ENCODE results near the gene SPTSSB. TPM values are rescaled to one million over a fixed set of nuclear protein-coding genes. Genes with fewer than 3 reads are reported as not detected.

Gene SPTSSB
- total RNA-seq, 1 experiment from 2014 or later = 15.7 TPM

DNA sequence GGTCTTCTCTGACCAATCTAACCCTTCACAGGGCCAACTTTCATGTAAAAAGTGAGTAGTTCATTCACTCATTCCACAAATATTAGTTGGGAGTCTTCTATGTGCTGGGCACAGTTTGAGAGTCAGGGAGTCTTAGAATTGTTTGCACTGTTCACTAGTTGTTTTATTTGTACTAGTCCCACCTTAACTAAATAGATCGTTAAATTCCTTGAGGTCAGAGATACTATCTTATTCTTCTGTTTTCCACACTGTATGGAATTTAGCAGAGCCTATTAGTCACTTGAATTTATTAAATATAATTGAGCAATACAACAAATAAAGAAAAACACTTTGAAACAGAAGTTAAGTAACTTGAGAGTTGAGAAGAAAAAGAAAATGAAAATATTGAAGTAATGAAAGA is 40.8 kb upstream of the SPTSSB start (continued):
- TF ChIP-seq, protein P1, sequence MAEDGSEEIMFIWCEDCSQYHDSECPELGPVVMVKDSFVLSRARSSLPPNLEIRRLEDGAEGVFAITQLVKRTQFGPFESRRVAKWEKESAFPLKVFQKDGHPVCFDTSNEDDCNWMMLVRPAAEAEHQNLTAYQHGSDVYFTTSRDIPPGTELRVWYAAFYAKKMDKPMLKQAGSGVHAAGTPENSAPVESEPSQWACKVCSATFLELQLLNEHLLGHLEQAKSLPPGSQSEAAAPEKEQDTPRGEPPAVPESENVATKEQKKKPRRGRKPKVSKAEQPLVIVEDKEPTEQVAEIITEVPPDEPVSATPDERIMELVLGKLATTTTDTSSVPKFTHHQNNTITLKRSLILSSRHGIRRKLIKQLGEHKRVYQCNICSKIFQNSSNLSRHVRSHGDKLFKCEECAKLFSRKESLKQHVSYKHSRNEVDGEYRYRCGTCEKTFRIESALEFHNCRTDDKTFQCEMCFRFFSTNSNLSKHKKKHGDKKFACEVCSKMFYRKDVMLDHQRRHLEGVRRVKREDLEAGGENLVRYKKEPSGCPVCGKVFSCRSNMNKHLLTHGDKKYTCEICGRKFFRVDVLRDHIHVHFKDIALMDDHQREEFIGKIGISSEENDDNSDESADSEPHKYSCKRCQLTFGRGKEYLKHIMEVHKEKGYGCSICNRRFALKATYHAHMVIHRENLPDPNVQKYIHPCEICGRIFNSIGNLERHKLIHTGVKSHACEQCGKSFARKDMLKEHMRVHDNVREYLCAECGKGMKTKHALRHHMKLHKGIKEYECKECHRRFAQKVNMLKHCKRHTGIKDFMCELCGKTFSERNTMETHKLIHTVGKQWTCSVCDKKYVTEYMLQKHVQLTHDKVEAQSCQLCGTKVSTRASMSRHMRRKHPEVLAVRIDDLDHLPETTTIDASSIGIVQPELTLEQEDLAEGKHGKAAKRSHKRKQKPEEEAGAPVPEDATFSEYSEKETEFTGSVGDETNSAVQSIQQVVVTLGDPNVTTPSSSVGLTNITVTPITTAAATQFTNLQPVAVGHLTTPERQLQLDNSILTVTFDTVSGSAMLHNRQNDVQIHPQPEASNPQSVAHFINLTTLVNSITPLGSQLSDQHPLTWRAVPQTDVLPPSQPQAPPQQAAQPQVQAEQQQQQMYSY (CRISPR knock-in tag; IDR thresholded peaks at IDR 0.05) = no peak
- TF ChIP-seq FOXP4 (CRISPR knock-in tag; IDR thresholded peaks at IDR 0.05) = no peak
- no peak for TF ChIP-seq SP1 (CRISPR knock-in tag; conservative IDR thresholded peaks at IDR 0.05)

- POLR2A ChIA-PET = no interaction called here
- H3K4me1 Mint-ChIP-seq = peaks cover 46% of the 10 kb centered on the region
- CTCF ChIA-PET = interaction anchor here (1.0 kb wide), 1 partner anchor 135 kb away, joined by 7 read pairs; no protein-coding TSS in a partner anchor
These were observed 38.5 kb upstream of the SPTSSB start for GRCh38 chr3:161409858-161410257.

GRCh38 chr3:161409069-161409468 is 37.8 kb upstream of the SPTSSB start:
- Mint-ChIP-seq H3K27ac (no peak overlapping the region), H3K4me3 (no peak overlapping the region), H3K36me3 (peaks cover 3% of the 10 kb centered on the region; the same call in 1 of the 2 replicates), H3K27me3 (ENCODE audit: low read depth) (no peaks in the 10 kb centered on the region), H3K4me1 (peaks cover 43% of the 10 kb centered on the region), H3K9me3 (peaks cover 9% of the 10 kb centered on the region)
- ATAC-seq (peak; percentile 76), DNase-seq (ENCODE audit: low spot score) (peak; percentile 28)
- ChIA-PET POLR2A (no interaction called here), CTCF (interaction anchor here (1.0 to 1.3 kb wide), 2 partner anchors 134 kb away, joined by 4 to 7 read pairs; no protein-coding TSS in a partner anchor)
- TF ChIP-seq GABPB1 (CRISPR knock-in tag; IDR thresholded peaks at IDR 0.05) (no peak), CTCF (IDR thresholded peaks at IDR 0.05) (peak; percentile 29; the same call in 1 of the 2 replicates)

More at GRCh38 chr3:161409858-161410257, 38.5 kb upstream of the SPTSSB start:
- H3K27me3 Mint-ChIP-seq (ENCODE audit: low read depth) = no peaks in the 10 kb centered on the region
- no peak overlapping the region for H3K4me3 Mint-ChIP-seq
- DNase-seq (ENCODE audit: low spot score) (no peak), ATAC-seq (no peak; the same call in 1 of the 2 replicates)
- TF ChIP-seq KAT7 (CRISPR knock-in tag; IDR thresholded peaks at IDR 0.05; ENCODE audit: borderline replicate concordance) (no peak), ATF1 (CRISPR knock-in tag; IDR thresholded peaks at IDR 0.05) (no peak), ELF4 (CRISPR knock-in tag; IDR thresholded peaks at IDR 0.05; ENCODE audit: low read depth) (no peak), FOXJ3 (CRISPR knock-in tag; IDR thresholded peaks at IDR 0.05; ENCODE audit: borderline replicate concordance) (no peak), MAX (CRISPR knock-in tag; IDR thresholded peaks at IDR 0.05) (no peak), MYBL2 (CRISPR knock-in tag; IDR thresholded peaks at IDR 0.05) (no peak), JAZF1 (CRISPR knock-in tag; IDR thresholded peaks at IDR 0.05) (no peak)
- TF ChIP-seq, protein P2, sequence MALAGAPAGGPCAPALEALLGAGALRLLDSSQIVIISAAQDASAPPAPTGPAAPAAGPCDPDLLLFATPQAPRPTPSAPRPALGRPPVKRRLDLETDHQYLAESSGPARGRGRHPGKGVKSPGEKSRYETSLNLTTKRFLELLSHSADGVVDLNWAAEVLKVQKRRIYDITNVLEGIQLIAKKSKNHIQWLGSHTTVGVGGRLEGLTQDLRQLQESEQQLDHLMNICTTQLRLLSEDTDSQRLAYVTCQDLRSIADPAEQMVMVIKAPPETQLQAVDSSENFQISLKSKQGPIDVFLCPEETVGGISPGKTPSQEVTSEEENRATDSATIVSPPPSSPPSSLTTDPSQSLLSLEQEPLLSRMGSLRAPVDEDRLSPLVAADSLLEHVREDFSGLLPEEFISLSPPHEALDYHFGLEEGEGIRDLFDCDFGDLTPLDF (CRISPR knock-in tag; IDR thresholded peaks at IDR 0.05) = no peak
- H3K36me3 Mint-ChIP-seq = peaks cover 3% of the 10 kb centered on the region; the same call in 1 of the 2 replicates
- H3K27ac Mint-ChIP-seq = peak overlapping the region; percentile 15; the same call in 1 of the 2 replicates
- H3K9me3 Mint-ChIP-seq = peaks cover 9% of the 10 kb centered on the region
